A375 (cell line): ENCODE data around the gene TVP23C. TPM values are rescaled to one million over a fixed set of nuclear protein-coding genes. Genes with fewer than 3 reads are reported as not detected.

Experiments
- small RNA-seq: library from RNA; depleted of rRNA; stranded (forward); fragments of <200 nt; gene quantifications from one replicate; pipeline ENCODE3, GENCODE V24; 2014
- total RNA-seq: library from RNA; depleted of rRNA; stranded (reverse); fragments of >200 nt; shearing (Covaris generic); gene quantifications from 2 replicates; pipeline ENCODE4 v1.2.3, GENCODE V29; 2014; rRNA removed

TVP23C gene
- 17.6 and 37.9 TPM in 2 replicates for total RNA-seq

GRCh38 chr17:15563375-15563857, at the start of gene TVP23C:
Gene TVP23C (minus strand): TSS chr17:15563483. CDS start chr17:15563448, 35 bp downstream.

GRCh38 chr17:15467592-15467991, 95.7 kb downstream of the TVP23C start, which contains the start of gene CDRT4:
Gene CDRT4 (minus strand): TSS chr17:15467621. CDS start chr17:15440238, 27,383 bp downstream.

Small RNA genes within 50 kb of the gene (small RNA-seq; reads per million reads assigned to genes)
- not detected for gene AC005838.1
- gene RF00090, result not detected

Other genes with a start within 250 kb of the TVP23C start
- gene TEKT3, start 221.9 kb downstream of the TVP23C start, total RNA-seq, result 2.8 TPM in 1 of 2 replicates, not detected in the other
- gene CDRT4, start 95.9 kb downstream of the TVP23C start, total RNA-seq, result 0.72 and 1.4 TPM in 2 replicates
- gene FBXW10B, start 56.2 kb upstream of the TVP23C start, total RNA-seq, result 0.30 and 2.2 TPM in 2 replicates
- gene TRIM16, start 120.8 kb upstream of the TVP23C start, total RNA-seq, result 33.6 and 36.8 TPM in 2 replicates
- 53.0 and 55.5 TPM in 2 replicates for gene ZNF286A, start 136.3 kb upstream of the TVP23C start, total RNA-seq
- not detected in 2 replicates for gene TBC1D26, start 168.8 kb upstream of the TVP23C start, total RNA-seq